WTC11 (cell line): ENCODE data around the gene NALCN. TPM values are rescaled to one million over a fixed set of nuclear protein-coding genes. Genes with fewer than 3 reads are reported as not detected.
A peak's percentile ranks its signal among the peaks of the same experiment; 100 is the strongest.

Experiments
- ATAC-seq: fragments of 200-7000 bp; cut with Tn5 transposase; 2 replicates; pipeline ENCODE4 v1.10.0; 2021; ENCODE audit warnings: mild to moderate bottlenecking, moderate library complexity
- CTCF ChIA-PET: fragments of 300-600 bp; sonication (Branson Sonifier 250); formaldehyde crosslinking; loops from one replicate; lab custom pipeline; 2021; ENCODE audit warnings: antibody characterized with exemption; lab: Charles Lee
- POLR2A ChIA-PET: fragments of 350-600 bp; sonication (Branson Sonifier 250); formaldehyde crosslinking; loops from one replicate; lab custom pipeline; 2021; ENCODE audit warnings: antibody characterized with exemption; lab: Charles Lee
- DNase-seq: peaks from one replicate; pipeline ENCODE4 v3.0.0; 2021; ENCODE audit warnings: low spot score
- H3K27ac Mint-ChIP-seq: 2 replicates; pipeline ENCODE4 v1.8.0; 2021; ENCODE audit warnings: mixed read lengths
- H3K27me3 Mint-ChIP-seq: 2 replicates; pipeline ENCODE4 v1.8.0; 2021; ENCODE audit warnings: low read depth, mild to moderate bottlenecking, moderate library complexity, mixed read lengths
- H3K36me3 Mint-ChIP-seq: 2 replicates; pipeline ENCODE4 v1.8.0; 2021; ENCODE audit warnings: mixed read lengths
- H3K4me1 Mint-ChIP-seq: 2 replicates; pipeline ENCODE4 v1.8.0; 2022; ENCODE audit warnings: mixed read lengths
- H3K4me3 Mint-ChIP-seq: 2 replicates; pipeline ENCODE4 v1.8.0; 2021; ENCODE audit warnings: mild to moderate bottlenecking, moderate library complexity, mixed read lengths
- H3K9me3 Mint-ChIP-seq: 2 replicates; pipeline ENCODE4 v1.8.0; 2021; ENCODE audit warnings: mixed read lengths
- ATF1 ChIP-seq: sonication (generic); formaldehyde crosslinking; IDR thresholded peaks from 2 replicates; pipeline ENCODE4 v1.8.1; 2023; ENCODE audit warnings: mild to moderate bottlenecking, moderate library complexity, missing genetic modification reagents
- CBFB ChIP-seq: sonication (generic); formaldehyde crosslinking; IDR thresholded peaks from 2 replicates; pipeline ENCODE4 v1.8.1; 2022; ENCODE audit warnings: mild to moderate bottlenecking, low read depth, missing genetic modification reagents
- FOXJ3 ChIP-seq: sonication (generic); formaldehyde crosslinking; IDR thresholded peaks from 2 replicates; pipeline ENCODE4 v1.9.0; 2021; ENCODE audit warnings: missing genetic modification reagents, mild to moderate bottlenecking, borderline replicate concordance
- FOXK1 ChIP-seq: sonication (generic); formaldehyde crosslinking; IDR thresholded peaks from 2 replicates; pipeline ENCODE4 v1.8.0; 2022; ENCODE audit warnings: mild to moderate bottlenecking, moderate library complexity, missing genetic modification reagents
- GABPB1 ChIP-seq: sonication (generic); formaldehyde crosslinking; IDR thresholded peaks from 2 replicates; pipeline ENCODE4 v1.8.1; 2023; ENCODE audit warnings: mild to moderate bottlenecking, missing genetic modification reagents
- HMGA2 ChIP-seq: fragments of 250-450 bp; sonication (Bioruptor Pico); IDR thresholded peaks from 2 replicates; pipeline ENCODE4 v1.4.0; 2021; ENCODE audit warnings: mild to moderate bottlenecking, moderate library complexity
- MYBL2 ChIP-seq: sonication (generic); formaldehyde crosslinking; IDR thresholded peaks from 2 replicates; pipeline ENCODE4 v1.8.1; 2023; ENCODE audit warnings: mild to moderate bottlenecking, moderate library complexity, missing genetic modification reagents
- PRRX2 ChIP-seq: fragments of 250-450 bp; sonication (Bioruptor Pico); IDR thresholded peaks from 2 replicates; pipeline ENCODE4 v1.8.0; 2021; ENCODE audit warnings: mild to moderate bottlenecking
- SMAD3 ChIP-seq: sonication (generic); formaldehyde crosslinking; IDR thresholded peaks from 2 replicates; pipeline ENCODE4 v1.8.0; 2022; ENCODE audit warnings: missing genetic modification reagents, mild to moderate bottlenecking, borderline replicate concordance
- SOX15 ChIP-seq: fragments of 250-450 bp; sonication (Bioruptor Pico); IDR thresholded peaks from 2 replicates; pipeline ENCODE4 v1.9.0; 2021; ENCODE audit warnings: mild to moderate bottlenecking
- TEAD4 ChIP-seq: sonication (generic); formaldehyde crosslinking; IDR thresholded peaks from 2 replicates; pipeline ENCODE4 v1.8.0; 2022; ENCODE audit warnings: mild to moderate bottlenecking, missing genetic modification reagents
- ZBTB21 ChIP-seq: sonication (generic); formaldehyde crosslinking; IDR thresholded peaks from 2 replicates; pipeline ENCODE4 v1.8.1; 2023; ENCODE audit warnings: mild to moderate bottlenecking, missing genetic modification reagents, borderline replicate concordance
- ZNF317 ChIP-seq: sonication (generic); formaldehyde crosslinking; IDR thresholded peaks from 2 replicates; pipeline ENCODE4 v1.8.1; 2023; ENCODE audit warnings: low read depth, mild to moderate bottlenecking, moderate library complexity, missing genetic modification reagents, borderline replicate concordance
- total RNA-seq: library from RNA; stranded (reverse); gene quantifications from 3 replicates; pipeline ENCODE4 v1.2.3, GENCODE V29; 2021
- TF ChIP-seq, protein P1 (sequence below): sonication (generic); formaldehyde crosslinking; IDR thresholded peaks from 2 replicates; pipeline ENCODE4 v1.8.1; 2023; ENCODE audit warnings: mild to moderate bottlenecking, missing genetic modification reagents, borderline replicate concordance
- TF ChIP-seq, protein P2 (sequence below): sonication (generic); formaldehyde crosslinking; IDR thresholded peaks from 2 replicates; pipeline ENCODE4 v1.8.1; 2022; ENCODE audit warnings: mild to moderate bottlenecking, moderate library complexity, missing genetic modification reagents
- TF ChIP-seq, protein P3 (sequence below): sonication (generic); formaldehyde crosslinking; IDR thresholded peaks from 2 replicates; pipeline ENCODE4 v1.8.1; 2023; ENCODE audit warnings: mild to moderate bottlenecking, moderate library complexity, missing genetic modification reagents
- TF ChIP-seq, protein P4 (sequence below): sonication (generic); formaldehyde crosslinking; IDR thresholded peaks from 2 replicates; pipeline ENCODE4 v1.8.1; 2022; ENCODE audit warnings: missing genetic modification reagents, borderline replicate concordance

The NALCN gene
- total RNA-seq, 1 experiment from 2014 or later = 0.33 TPM

GRCh38 chr13:101417043-101417406 lies 717 bp upstream of the NALCN start (continued):
- TF ChIP-seq GABPB1 (CRISPR knock-in tag) = no peak
- no peak for TF ChIP-seq MYBL2 (CRISPR knock-in tag)
- TF ChIP-seq, protein P1, sequence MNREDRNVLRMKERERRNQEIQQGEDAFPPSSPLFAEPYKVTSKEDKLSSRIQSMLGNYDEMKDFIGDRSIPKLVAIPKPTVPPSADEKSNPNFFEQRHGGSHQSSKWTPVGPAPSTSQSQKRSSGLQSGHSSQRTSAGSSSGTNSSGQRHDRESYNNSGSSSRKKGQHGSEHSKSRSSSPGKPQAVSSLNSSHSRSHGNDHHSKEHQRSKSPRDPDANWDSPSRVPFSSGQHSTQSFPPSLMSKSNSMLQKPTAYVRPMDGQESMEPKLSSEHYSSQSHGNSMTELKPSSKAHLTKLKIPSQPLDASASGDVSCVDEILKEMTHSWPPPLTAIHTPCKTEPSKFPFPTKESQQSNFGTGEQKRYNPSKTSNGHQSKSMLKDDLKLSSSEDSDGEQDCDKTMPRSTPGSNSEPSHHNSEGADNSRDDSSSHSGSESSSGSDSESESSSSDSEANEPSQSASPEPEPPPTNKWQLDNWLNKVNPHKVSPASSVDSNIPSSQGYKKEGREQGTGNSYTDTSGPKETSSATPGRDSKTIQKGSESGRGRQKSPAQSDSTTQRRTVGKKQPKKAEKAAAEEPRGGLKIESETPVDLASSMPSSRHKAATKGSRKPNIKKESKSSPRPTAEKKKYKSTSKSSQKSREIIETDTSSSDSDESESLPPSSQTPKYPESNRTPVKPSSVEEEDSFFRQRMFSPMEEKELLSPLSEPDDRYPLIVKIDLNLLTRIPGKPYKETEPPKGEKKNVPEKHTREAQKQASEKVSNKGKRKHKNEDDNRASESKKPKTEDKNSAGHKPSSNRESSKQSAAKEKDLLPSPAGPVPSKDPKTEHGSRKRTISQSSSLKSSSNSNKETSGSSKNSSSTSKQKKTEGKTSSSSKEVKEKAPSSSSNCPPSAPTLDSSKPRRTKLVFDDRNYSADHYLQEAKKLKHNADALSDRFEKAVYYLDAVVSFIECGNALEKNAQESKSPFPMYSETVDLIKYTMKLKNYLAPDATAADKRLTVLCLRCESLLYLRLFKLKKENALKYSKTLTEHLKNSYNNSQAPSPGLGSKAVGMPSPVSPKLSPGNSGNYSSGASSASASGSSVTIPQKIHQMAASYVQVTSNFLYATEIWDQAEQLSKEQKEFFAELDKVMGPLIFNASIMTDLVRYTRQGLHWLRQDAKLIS (CRISPR knock-in tag) = no peak
- no peak for TF ChIP-seq CBFB (CRISPR knock-in tag)
- TF ChIP-seq PRRX2 = no peak
- no peak for TF ChIP-seq SOX15 (CRISPR knock-in tag)
- TF ChIP-seq, protein P2, sequence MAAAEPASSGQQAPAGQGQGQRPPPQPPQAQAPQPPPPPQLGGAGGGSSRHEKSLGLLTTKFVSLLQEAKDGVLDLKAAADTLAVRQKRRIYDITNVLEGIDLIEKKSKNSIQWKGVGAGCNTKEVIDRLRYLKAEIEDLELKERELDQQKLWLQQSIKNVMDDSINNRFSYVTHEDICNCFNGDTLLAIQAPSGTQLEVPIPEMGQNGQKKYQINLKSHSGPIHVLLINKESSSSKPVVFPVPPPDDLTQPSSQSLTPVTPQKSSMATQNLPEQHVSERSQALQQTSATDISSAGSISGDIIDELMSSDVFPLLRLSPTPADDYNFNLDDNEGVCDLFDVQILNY (CRISPR knock-in tag) = no peak
- TF ChIP-seq, all 79 proteins: peak for 0

- ChIA-PET POLR2A (interaction anchor here (0.6 kb wide), 2 partner anchors 10 to 23 kb away, joined by 3 read pairs; no protein-coding TSS in a partner anchor), CTCF (no interaction called here)
- H3K4me3 Mint-ChIP-seq = peak overlapping the region; percentile 63
- no peak overlapping the region for H3K27ac Mint-ChIP-seq
- H3K4me1 Mint-ChIP-seq = peaks cover 12% of the 10 kb centered on the region
- H3K9me3 Mint-ChIP-seq = no peaks in the 10 kb centered on the region
- H3K27me3 Mint-ChIP-seq = peaks cover 26% of the 10 kb centered on the region
- no peaks in the 10 kb centered on the region for H3K36me3 Mint-ChIP-seq
- ATAC-seq = peak; percentile 46
- peak; percentile 16 for DNase-seq
- TF ChIP-seq, protein P3, sequence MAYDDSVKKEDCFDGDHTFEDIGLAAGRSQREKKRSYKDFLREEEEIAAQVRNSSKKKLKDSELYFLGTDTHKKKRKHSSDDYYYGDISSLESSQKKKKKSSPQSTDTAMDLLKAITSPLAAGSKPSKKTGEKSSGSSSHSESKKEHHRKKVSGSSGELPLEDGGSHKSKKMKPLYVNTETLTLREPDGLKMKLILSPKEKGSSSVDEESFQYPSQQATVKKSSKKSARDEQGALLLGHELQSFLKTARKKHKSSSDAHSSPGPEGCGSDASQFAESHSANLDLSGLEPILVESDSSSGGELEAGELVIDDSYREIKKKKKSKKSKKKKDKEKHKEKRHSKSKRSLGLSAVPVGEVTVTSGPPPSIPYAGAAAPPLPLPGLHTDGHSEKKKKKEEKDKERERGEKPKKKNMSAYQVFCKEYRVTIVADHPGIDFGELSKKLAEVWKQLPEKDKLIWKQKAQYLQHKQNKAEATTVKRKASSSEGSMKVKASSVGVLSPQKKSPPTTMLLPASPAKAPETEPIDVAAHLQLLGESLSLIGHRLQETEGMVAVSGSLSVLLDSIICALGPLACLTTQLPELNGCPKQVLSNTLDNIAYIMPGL (CRISPR knock-in tag) = no peak
- TF ChIP-seq PRRX2 = no peak
- TF ChIP-seq, protein P2 (CRISPR knock-in tag) = no peak
- no peak for TF ChIP-seq SMAD3
- TF ChIP-seq HMGA2 = no peak
- no peak for TF ChIP-seq ATF1
- TF ChIP-seq TEAD4 (CRISPR knock-in tag) = no peak
- no peak for TF ChIP-seq ZNF317
- no peak for TF ChIP-seq ZBTB21 (CRISPR knock-in tag)
- TF ChIP-seq FOXJ3 (CRISPR knock-in tag) = no peak
- TF ChIP-seq, protein P4, sequence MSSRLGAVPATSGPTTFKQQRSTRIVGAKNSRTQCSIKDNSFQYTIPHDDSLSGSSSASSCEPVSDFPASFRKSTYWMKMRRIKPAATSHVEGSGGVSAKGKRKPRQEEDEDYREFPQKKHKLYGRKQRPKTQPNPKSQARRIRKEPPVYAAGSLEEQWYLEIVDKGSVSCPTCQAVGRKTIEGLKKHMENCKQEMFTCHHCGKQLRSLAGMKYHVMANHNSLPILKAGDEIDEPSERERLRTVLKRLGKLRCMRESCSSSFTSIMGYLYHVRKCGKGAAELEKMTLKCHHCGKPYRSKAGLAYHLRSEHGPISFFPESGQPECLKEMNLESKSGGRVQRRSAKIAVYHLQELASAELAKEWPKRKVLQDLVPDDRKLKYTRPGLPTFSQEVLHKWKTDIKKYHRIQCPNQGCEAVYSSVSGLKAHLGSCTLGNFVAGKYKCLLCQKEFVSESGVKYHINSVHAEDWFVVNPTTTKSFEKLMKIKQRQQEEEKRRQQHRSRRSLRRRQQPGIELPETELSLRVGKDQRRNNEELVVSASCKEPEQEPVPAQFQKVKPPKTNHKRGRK (CRISPR knock-in tag) = no peak
- no peak for TF ChIP-seq FOXK1 (CRISPR knock-in tag)
Measured at GRCh38 chr13:101415358-101416174, 742 bp downstream of the NALCN start.
